HepG2 (cell line): Measurements from ENCODE around the gene ZFYVE21. TPM values are rescaled to one million over a fixed set of nuclear protein-coding genes. Genes with fewer than 3 reads are reported as not detected.

Experiments used
- ATAC-seq: fragments of 200-7000 bp; cut with Tn5 transposase; 3 replicates; pipeline ENCODE4 v1.9.1; 2020; ENCODE audit warnings: mild to moderate bottlenecking, moderate library complexity
- BruUV-seq: library from RNA; stranded (reverse); fragments of 400-500 nt; replicated peaks from 2 replicates; lab custom pipeline; 2021; lab: Mats Ljungman, UMichigan
- CTCF ChIA-PET: fragments of 300-600 bp; formaldehyde crosslinking; extraction: SDS; loops from one replicate; lab custom pipeline; 2021; ENCODE audit warnings: low total read pairs, inconsistent platforms, low intra/inter-chr PET ratio; lab: Yijun Ruan, JAX
- POLR2A ChIA-PET: fragments of 350-600 bp; sonication (Branson Sonifier 250); formaldehyde crosslinking; loops from one replicate; lab custom pipeline; 2020; ENCODE audit warnings: antibody characterized with exemption, inconsistent platforms; lab: Yijun Ruan, JAX
- DNase-seq: peaks from one replicate; pipeline ENCODE4 v3.0.0-alpha.2; 2015; ENCODE audit warnings: low spot score
- FAIRE-seq: peaks from 3 replicates; lab custom pipeline; 2011; peaks lifted over from hg19 to GRCh38; lab: Jason Lieb, UNC
- H2AFZ ChIP-seq: one replicate; pipeline ENCODE4 v1.6.1; 2011; ENCODE audit warnings: low read length, inconsistent platforms
- H3K27ac ChIP-seq: fragments of 300-600 bp; 3 replicates; pipeline ENCODE4 v1.8.0; 2011; ENCODE audit warnings: mixed run types, mild to moderate bottlenecking, mixed read lengths, low read length, inconsistent platforms; ENCODE audit not compliant: insufficient read depth; ENCODE audit errors: extremely low read length
- H3K27me3 ChIP-seq, 2 experiments: fragments of 200-600 bp in 1 of 2; 2 replicates in 1 of 2; 3 replicates in 1 of 2; pipeline versions ENCODE4 v1.6.0 to v1.8.0; 2011; ENCODE audit warnings: low read length in 2 of 2, mild to moderate bottlenecking in 2 of 2, moderate library complexity in 2 of 2, inconsistent platforms in 1 of 2; ENCODE audit not compliant: insufficient read depth in 2 of 2, control insufficient read depth in 1 of 2
- H3K36me3 ChIP-seq, 2 experiments: fragments of 200-600 bp in 1 of 2; replicated peaks in 1 of 2; 2 replicates in 1 of 2; 3 replicates in 1 of 2; pipeline versions ENCODE4 v1.5.1 to v1.8.0; 2011; ENCODE audit warnings: low read length in 2 of 2, inconsistent platforms in 1 of 2; ENCODE audit not compliant: insufficient read depth in 2 of 2, control insufficient read depth in 1 of 2
- H3K4me1 ChIP-seq: 2 replicates; pipeline ENCODE4 v1.5.1; 2012; ENCODE audit warnings: low read length, inconsistent platforms; ENCODE audit not compliant: insufficient read depth
- H3K4me2 ChIP-seq: 2 replicates; pipeline ENCODE4 v1.6.0; 2011; ENCODE audit warnings: low read depth, low read length, inconsistent platforms
- H3K4me3 ChIP-seq, 3 experiments: fragments of 200-600 bp in 1 of 3; sonication (generic), shearing (Covaris generic) in 1 of 3; replicated peaks in 1 of 3; 2 replicates each; pipeline ENCODE4 v1.5.1; 2011 to 2016; ENCODE audit warnings: low read length in 3 of 3, inconsistent platforms in 2 of 3, low read depth in 2 of 3, mild to moderate bottlenecking in 2 of 3, control low read depth in 1 of 3, mixed read lengths in 1 of 3; ENCODE audit not compliant: insufficient read depth in 1 of 3
- H3K79me2 ChIP-seq: one replicate; pipeline ENCODE4 v1.6.1; 2011; ENCODE audit warnings: low read length, inconsistent platforms; ENCODE audit not compliant: insufficient read depth
- H3K9ac ChIP-seq: 2 replicates; pipeline ENCODE4 v1.6.0; 2011; ENCODE audit warnings: mild to moderate bottlenecking, low read depth, low read length, inconsistent platforms; ENCODE audit not compliant: insufficient read depth
- H3K9me3 ChIP-seq: 2 replicates; pipeline ENCODE4 v1.5.1; 2012; ENCODE audit warnings: mild to moderate bottlenecking, low read length
- H4K20me1 ChIP-seq: 2 replicates; pipeline ENCODE4 v1.6.0; 2011; ENCODE audit warnings: inconsistent platforms, mild to moderate bottlenecking, low read length, moderate library complexity; ENCODE audit not compliant: insufficient read depth
- AGO2 ChIP-seq: fragments of 200-400 bp; formaldehyde crosslinking; optimal IDR thresholded peaks from 2 replicates; pipeline ENCODE3; 2017; ENCODE audit warnings: mild to moderate bottlenecking, low read depth, low read length, moderate library complexity
- KLF16 ChIP-seq, 2 experiments: sonication (generic) in 1 of 2; formaldehyde crosslinking in 1 of 2; IDR thresholded peaks; 2 replicates each; pipeline versions ENCODE4 v1.6.1 to v1.8.0; 2016 to 2023; ENCODE audit warnings: missing genetic modification reagents in 2 of 2, missing compliant biosample characterization in 1 of 2
- POLR2AphosphoS2 ChIP-seq: IDR thresholded peaks from 2 replicates; pipeline ENCODE4 v1.6.1; 2011; ENCODE audit warnings: low read depth, low read length, improper control_type of control experiment
- TBP ChIP-seq: sonication (generic); formaldehyde crosslinking; IDR thresholded peaks from 2 replicates; pipeline ENCODE4 v1.5.0; 2020; ENCODE audit warnings: missing genetic modification reagents
- WGBS: methylation state at CpG from one replicate; pipeline ENCODE4 v1.1.6; 2017; ENCODE audit warnings: low lambda C conversion rate; 5-methylcytosine and 5-hydroxymethylcytosine counted together
- in situ Hi-C: cut with HindIII; loops from 2 replicates; pipeline ENCODE4 v1.10.0; 2017; ENCODE audit warnings: low pct_unique_long_range_greater_than_20kb; ENCODE audit not compliant: extremely low pct_ligation_motif_present
- intact Hi-C: fragments of 100-400 bp; cut with micrococcal nuclease; formaldehyde crosslinking; loops from one replicate; pipeline ENCODE4 v1.10.0; 2022; ENCODE audit not compliant: unreplicated experiment
- polyA plus RNA-seq, 8 experiments: library from polyadenylated mRNA; depleted of rRNA in 3 of 8; stranded (reverse) in 7 of 8; unstranded in 1 of 8; fragments of >200 nt; fragmentation: Illumina TruSeq in 4 of 8; extraction: Trizol in 4 of 8; gene quantifications; 2 replicates each; pipeline versions ENCODE4 v1.2.1 to v1.2.3, GENCODE V29; 2011 to 2016; ENCODE audit warnings: low read depth in 4 of 8, missing spikeins in 1 of 8, mixed read lengths in 1 of 8; ENCODE audit not compliant: insufficient read depth in 1 of 8
- total RNA-seq, 5 experiments: library from RNA; depleted of rRNA; stranded (reverse); fragments of >200 nt; fragmentation: Illumina TruSeq; extraction: Trizol; gene quantifications; 2 replicates each; pipeline ENCODE4 v1.2.3, GENCODE V29; 2016; ENCODE audit warnings: low read depth in 1 of 5
- TF ChIP-seq, protein P1 (sequence below): sonication (generic); formaldehyde crosslinking; IDR thresholded peaks from 2 replicates; pipeline ENCODE4 v1.5.0; 2020; ENCODE audit warnings: mild to moderate bottlenecking, missing genetic modification reagents, borderline replicate concordance
- TF ChIP-seq, protein P2 (sequence below): sonication (generic); formaldehyde crosslinking; IDR thresholded peaks from 2 replicates; pipeline ENCODE4 v1.4.0; 2020; ENCODE audit warnings: mild to moderate bottlenecking, missing genetic modification reagents

ZFYVE21 gene
- total and polyA plus RNA-seq, 2 of the 13 experiments (the other 11 are each of a cell fraction or from before 2014, with no cell fraction given) = 34.3 to 34.4 TPM

DNA sequence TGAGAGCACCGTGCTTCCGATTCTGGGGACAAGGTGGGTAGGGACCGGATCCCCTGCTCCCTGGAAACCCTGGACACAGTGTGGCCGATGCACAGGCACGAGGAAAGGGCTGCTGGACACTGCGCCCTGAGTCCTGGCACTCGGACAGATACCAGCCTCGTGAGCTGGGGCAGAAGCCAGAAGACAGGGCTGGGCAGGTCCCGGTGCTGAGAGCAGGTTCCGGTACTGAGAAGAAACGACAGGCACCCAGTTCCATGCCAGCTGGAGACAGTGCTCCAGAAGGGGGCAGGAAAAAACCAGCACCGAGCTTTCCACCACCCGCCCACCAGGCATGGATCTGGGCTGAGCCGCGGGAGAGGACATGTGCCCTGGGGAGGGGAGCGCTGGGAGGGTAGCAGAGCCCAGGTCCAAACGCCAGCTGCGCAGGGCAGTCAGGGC is 6.8 kb upstream of the ZFYVE21 start (continued):
- TF ChIP-seq, protein P1, sequence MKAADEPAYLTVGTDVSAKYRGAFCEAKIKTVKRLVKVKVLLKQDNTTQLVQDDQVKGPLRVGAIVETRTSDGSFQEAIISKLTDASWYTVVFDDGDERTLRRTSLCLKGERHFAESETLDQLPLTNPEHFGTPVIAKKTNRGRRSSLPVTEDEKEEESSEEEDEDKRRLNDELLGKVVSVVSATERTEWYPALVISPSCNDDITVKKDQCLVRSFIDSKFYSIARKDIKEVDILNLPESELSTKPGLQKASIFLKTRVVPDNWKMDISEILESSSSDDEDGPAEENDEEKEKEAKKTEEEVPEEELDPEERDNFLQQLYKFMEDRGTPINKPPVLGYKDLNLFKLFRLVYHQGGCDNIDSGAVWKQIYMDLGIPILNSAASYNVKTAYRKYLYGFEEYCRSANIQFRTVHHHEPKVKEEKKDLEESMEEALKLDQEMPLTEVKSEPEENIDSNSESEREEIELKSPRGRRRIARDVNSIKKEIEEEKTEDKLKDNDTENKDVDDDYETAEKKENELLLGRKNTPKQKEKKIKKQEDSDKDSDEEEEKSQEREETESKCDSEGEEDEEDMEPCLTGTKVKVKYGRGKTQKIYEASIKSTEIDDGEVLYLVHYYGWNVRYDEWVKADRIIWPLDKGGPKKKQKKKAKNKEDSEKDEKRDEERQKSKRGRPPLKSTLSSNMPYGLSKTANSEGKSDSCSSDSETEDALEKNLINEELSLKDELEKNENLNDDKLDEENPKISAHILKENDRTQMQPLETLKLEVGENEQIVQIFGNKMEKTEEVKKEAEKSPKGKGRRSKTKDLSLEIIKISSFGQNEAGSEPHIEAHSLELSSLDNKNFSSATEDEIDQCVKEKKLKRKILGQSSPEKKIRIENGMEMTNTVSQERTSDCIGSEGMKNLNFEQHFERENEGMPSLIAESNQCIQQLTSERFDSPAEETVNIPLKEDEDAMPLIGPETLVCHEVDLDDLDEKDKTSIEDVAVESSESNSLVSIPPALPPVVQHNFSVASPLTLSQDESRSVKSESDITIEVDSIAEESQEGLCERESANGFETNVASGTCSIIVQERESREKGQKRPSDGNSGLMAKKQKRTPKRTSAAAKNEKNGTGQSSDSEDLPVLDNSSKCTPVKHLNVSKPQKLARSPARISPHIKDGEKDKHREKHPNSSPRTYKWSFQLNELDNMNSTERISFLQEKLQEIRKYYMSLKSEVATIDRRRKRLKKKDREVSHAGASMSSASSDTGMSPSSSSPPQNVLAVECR (CRISPR knock-in tag) = 0 out of 2 replicates have a peak, but pooled peaks have one; percentile 20

DNA sequence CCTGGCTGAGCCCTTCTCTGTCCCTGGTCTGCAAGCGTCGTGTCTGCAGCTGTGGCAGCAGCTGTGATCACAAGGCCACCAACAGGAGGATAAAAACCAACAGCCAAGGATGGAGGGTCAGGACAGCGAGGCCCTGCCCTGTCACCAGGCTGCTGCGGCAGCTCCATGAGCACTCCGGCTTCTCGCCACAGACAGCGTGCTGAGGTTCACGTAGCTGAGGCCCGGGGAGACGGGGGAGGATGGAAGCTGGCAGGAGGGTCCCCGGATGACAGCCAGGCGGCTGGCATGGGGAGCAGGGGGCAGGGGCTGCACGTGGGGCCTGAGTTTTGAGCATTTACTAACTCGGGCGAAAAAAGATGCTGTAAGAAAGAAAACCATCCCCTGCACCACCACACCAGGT is 5.8 kb upstream of the ZFYVE21 start:
- ATAC-seq (no peak), DNase-seq (no peak), FAIRE-seq (no peak)
- H3K36me3 ChIP-seq = peaks cover 7 to 34% of the 10 kb centered on the region in 2 experiments; a peak in 3 of 5 replicates
- in situ Hi-C loops = no loop called here
- 94% methylated on average over 13 of the region's 15 CpGs for WGBS
- H3K4me3 ChIP-seq = no peak overlapping the region
- POLR2A ChIA-PET = no interaction called here
- H3K79me2 ChIP-seq = peaks cover 6% of the 10 kb centered on the region
- H3K27me3 ChIP-seq = no peaks in the 10 kb centered on the region; a peak in 1 of 5 replicates
- H3K4me1 ChIP-seq = peaks cover 16% of the 10 kb centered on the region
- no peaks in the 10 kb centered on the region for H3K9me3 ChIP-seq
- no TSS peak for BruUV-seq
- CTCF ChIA-PET = no interaction called here
- no peak overlapping the region for H2AFZ ChIP-seq
- TF ChIP-seq KLF16 (CRISPR knock-in tag; IDR thresholded peaks at IDR 0.05) = no peak
- TF ChIP-seq, protein P2, sequence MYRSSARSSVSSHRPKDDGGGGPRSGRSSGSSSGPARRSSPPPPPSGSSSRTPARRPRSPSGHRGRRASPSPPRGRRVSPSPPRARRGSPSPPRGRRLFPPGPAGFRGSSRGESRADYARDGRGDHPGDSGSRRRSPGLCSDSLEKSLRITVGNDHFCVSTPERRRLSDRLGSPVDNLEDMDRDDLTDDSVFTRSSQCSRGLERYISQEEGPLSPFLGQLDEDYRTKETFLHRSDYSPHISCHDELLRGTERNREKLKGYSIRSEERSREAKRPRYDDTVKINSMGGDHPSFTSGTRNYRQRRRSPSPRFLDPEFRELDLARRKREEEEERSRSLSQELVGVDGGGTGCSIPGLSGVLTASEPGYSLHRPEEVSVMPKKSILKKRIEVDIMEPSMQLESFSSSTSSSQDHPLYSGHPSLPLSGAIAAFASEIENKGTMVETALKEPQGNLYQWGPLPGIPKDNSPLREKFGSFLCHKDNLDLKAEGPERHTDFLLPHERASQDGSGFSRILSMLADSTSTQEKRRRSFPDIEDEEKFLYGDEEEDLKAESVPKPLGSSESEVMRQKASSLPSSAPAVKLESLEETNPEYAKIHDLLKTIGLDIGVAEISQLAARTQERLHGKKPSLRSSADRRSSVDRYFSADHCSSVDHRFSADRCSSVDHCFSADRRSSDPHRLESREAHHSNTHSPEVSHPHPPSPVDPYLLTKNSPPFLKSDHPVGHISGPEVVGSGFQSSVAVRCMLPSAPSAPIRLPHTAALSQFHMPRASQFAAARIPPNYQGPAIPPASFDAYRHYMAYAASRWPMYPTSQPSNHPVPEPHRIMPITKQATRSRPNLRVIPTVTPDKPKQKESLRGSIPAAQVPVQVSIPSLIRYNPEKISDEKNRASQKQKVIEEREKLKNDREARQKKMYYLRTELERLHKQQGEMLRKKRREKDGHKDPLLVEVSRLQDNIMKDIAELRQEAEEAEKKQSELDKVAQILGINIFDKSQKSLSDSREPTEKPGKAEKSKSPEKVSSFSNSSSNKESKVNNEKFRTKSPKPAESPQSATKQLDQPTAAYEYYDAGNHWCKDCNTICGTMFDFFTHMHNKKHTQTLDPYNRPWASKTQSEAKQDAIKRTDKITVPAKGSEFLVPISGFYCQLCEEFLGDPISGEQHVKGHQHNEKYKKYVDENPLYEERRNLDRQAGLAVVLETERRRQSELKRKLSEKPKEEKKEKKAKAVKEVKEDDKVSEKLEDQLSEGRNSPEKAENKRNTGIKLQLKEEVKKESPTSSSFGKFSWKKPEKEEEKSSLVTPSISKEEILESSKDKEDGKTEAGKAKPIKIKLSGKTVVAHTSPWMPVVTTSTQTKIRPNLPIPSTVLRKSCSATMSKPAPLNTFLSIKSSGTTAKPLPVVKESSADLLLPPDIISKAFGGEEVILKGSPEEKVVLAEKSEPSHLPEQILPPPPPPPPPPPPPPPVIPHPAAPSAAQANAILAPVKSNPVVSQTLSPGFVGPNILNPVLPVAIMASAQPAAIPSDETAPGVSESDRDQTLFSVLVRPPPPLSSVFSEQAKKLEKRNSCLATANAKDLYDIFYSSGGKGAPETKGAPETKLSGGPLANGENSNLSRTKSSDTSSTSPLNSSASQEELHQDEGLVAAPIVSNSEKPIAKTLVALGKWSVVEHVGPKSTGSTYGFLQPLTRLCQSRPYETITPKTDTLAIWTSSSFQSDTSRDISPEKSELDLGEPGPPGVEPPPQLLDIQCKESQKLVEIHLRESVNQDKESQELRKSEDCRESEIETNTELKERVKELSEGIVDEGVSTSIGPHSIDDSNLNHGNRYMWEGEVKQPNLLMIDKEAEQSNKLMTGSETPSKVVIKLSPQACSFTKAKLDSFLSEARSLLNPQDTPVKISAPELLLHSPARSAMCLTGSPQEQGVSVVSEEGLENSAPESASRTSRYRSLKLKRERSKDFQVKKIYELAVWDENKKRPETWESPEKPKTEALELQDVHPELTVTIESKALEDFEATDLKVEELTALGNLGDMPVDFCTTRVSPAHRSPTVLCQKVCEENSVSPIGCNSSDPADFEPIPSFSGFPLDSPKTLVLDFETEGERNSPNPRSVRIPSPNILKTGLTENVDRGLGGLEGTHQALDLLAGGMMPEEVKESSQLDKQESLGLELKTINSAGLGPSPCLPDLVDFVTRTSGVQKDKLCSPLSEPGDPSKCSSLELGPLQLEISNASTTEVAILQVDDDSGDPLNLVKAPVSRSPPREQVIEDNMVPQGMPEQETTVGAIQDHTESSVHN (CRISPR knock-in tag) = no peak
- TF ChIP-seq POLR2AphosphoS2 = no peak
- TF ChIP-seq AGO2 = peak; percentile 74
- no peak for TF ChIP-seq TBP
- no peaks in the 10 kb centered on the region for H4K20me1 ChIP-seq
- no peak overlapping the region for H3K4me2 ChIP-seq
- no peak overlapping the region for H3K27ac ChIP-seq
- intact Hi-C loops = no loop called here
- no peak overlapping the region for H3K9ac ChIP-seq
